GM21717 (cell line): ENCODE measurements around the gene JMJD6.
A peak's percentile ranks its signal among the peaks of the same experiment; 100 is the strongest.

ENCODE experiments used
- ATAC-seq: cut with Tn5 transposase; IDR thresholded peaks from one replicate; pipeline ENCODE4 v1.9.1; 2021; ENCODE audit warnings: mild to moderate bottlenecking, moderate library complexity; ENCODE audit not compliant: unreplicated experiment

JMJD6 gene

DNA sequence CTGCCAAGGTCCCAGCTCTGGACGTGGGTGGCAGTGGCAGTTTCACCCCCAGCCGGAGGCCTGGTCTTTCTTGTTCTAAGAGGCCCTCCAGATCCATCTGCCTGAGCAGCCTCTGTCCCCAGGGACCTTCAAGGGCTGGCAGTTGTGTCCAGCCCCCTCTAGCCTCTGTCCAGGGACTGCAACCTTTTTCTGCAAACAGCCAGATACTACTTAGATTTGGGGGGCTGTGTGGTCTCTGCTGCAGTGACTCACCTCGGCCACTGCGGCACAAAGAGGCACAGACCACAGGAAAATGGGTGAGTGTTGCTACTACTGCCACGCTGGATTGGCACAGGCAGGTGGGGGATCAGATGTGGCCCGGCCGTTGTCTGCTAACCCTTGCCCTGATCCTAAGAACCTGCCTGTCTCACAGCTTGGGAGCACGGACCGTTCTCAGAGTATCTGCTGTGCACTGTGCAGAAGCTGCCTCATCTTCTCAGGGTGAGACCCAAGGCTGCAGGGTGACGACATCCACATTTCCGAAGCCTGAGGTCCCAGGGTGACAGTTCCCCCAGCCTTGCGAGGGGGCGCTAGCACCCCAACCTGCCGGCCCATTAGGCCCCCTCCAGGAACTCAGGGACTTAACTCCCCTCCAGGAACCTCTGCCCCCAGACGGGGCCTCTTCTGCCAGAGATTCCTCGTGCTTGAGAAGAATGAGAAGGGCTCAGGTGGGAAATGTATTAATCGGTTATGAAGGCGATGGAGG, 43.2 kb downstream of the JMJD6 start:
- no peak for ATAC-seq

GRCh38 chr17:76682296-76682695, 44.1 kb downstream of the JMJD6 start:
- ATAC-seq, result no peak

DNA sequence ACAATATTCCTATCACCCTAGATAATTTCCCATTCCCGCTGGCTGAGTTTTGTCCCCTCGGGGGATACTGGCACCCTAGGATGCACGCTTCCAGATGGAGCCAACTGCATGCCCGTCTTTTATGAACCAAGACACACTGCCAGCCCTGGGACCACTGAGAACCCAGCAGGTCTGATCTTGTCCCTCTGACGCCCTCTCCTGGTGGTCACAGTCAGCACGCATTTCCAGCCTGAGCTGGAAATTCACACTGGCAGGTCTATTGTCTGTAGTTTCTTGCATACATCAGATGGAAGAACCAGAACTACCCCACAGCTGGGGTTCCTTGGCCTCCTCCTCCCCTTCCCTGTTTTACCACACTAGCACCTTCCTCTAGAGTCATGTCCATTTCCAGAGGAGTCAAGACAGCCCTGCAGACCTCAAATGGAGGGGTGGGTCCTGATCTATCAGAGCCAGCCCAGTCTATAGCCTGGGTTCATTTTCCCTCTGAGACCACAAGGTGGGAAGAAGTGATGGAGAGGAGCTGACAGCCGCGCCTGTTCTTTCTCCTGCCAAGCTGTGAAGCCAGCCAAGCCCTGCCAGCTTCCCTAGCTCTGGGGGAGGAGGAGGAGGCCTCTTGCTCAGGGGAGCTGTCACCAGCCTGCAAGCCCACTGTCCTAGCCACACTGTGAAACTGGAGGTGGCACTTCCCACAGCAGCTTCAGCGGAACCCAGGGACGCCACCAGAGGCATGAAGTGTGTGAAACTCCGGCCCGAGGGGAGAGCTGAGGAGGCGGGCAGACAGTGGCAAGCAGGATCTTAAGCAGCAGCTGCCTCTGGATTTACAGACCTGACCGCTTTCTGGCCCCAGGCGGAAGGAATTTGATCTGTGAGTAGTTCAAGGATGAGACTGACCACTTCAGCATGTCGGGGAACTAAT, 44.9 kb downstream of the JMJD6 start:
- ATAC-seq, result no peak

DNA sequence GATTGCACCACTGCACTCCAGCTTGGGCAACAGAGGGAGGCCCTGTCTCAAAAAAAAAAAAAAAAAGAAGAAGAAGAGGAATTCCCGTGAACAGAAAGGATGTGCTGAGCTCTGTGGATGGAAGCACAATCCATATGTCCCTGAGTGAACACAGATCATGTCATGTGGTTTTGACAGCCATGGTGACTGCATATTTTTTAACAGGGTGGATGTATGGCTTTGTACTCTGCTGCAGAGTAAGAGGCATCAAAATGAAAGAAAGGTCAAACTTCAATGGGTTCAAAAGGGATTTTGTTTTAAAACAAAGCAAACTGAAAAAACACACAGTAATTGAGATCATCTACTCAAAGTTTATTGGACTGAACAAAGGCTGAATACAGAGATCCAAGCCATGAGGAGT, 47.2 kb downstream of the JMJD6 start:
- ATAC-seq, result no peak

DNA sequence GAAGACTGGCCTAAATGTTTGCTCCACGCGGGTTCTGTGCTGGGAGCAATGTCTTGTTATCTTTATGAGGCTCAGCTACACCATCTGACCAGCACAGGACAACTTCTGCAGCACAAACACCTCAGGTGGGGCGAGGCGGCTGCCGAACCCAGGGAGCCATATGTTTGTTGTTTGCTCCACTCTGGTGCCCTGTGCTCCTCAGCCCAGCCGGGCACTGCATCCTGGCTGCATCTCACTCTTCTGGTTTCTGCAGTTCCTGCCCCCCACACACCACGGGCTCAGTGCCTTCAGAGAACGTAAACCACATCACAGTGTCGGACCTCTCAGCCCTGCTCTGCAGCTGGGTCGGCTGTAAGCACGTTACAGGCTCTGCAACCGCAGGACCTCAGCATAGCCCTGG, 48.1 kb downstream of the JMJD6 start:
- ATAC-seq, result no peak

GRCh38 chr17:76677406-76677805, 49.0 kb downstream of the JMJD6 start:
- ATAC-seq, result no peak

GRCh38 chr17:76676629-76677028, 49.8 kb downstream of the JMJD6 start:
- ATAC-seq, result no peak

DNA sequence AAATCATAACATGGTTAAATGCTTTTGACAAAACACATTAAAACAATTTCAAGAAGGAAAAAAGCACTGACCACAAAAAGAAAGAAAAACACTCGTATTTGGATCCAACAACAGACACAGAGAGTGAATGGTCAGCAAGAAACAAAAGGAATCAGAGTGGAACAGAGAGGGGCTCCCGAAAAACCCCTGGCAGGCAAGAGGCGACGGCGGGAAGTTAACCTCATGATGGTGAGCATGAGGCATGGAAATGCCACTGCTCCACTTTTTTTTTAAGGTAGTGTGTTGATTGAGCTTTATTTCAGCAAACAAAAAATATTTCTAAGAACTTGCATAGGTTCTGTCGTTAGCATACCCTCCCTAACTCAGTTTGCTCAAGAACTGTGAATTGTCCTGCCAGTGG, 50.8 kb downstream of the JMJD6 start:
- ATAC-seq, result no peak

- no peak for ATAC-seq
Measured at GRCh38 chr17:76674600-76674999, 51.8 kb downstream of the JMJD6 start.

DNA sequence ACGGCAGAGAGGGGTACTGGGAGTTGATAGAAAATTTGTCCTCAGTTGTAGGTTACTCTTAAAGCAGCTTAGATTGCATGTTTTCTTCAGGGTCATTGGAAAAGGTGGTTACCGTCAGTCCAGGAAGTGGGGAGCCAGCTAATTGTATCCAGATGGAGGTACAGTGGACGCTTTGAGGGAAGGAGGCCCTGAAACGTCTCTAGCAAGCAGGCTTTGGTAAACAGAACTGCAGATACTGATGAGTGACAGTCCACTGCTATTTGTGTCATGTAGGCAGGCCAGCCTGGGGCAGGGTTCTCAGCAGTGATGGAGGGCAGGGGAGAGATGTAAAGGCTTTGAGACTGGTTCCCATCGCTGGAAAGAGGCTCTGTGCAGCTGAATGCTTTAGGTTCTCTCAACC, 52.7 kb downstream of the JMJD6 start:
- no peak for ATAC-seq

DNA sequence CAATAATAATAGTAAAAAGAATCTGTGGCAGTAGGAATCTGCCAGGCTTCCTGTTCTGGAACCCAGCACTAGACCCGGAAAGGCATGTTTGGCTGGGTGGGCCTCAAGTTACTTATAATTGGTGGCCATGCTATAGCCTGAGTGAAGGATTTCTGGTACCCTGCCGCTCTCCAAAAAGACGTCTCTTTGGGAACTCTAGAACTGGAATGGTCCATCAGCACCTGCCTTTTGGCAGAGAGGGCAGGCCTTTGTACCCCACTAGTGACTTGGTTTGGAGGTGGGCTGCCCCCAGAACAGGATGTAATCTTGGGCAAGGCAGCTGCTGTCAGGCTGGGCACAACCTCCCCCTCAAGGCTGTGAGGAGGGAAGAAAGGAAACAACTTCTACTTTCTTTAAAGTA, 53.5 kb downstream of the JMJD6 start:
- ATAC-seq, result no peak

DNA sequence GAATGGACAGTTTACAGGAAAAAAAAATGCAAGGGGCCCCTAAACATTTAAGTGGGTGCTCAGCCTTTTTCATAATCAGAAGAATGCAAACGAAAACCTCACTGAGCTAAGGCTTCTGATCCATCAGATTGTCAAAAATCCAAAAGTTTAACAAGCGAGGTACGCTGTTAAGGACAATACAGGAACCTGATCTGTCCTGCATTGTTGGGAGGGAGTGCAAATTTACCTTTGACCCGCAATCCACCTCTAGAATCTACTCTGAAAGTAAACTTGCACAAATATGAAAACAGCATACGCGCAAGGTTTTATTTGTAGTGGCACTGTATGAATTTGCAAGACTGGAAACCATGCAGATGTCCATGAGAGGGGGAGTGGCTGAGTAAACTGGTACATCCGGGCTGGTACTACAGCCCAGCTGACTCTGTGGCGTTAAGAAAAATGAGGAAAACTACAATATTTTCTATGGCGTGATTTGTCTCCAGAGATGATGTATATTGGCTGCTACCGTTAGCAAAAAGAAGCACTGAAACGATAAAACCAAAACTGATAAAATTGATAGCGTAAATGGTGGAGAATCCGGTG, 54.0 kb downstream of the JMJD6 start:
- ATAC-seq, result no peak

DNA sequence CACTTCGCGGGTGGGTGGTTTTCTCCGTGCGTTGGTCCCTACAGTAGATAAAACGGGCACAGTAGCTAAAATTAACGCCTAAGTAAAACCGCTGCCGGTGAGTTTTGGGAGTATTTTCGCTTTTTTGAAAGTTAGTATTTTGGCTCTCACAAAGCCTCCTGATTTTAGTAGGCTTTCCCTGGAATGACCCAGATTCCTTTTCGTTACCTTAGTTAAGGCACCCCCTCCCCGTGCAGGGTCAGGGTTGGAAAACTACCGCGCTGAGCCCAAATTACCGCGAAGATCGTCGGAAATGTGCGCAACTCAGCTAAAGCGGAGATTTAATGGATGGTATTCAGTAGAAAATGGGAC, 54.5 kb downstream of the JMJD6 start:
- ATAC-seq, result peak; percentile 12

- peak; percentile 94 for ATAC-seq
Measured at GRCh38 chr17:76671123-76671911, 55.1 kb downstream of the JMJD6 start.

GRCh38 chr17:76670718-76671122, 55.7 kb downstream of the JMJD6 start:
- ATAC-seq, result no peak

- ATAC-seq, result no peak
Measured at GRCh38 chr17:76670020-76670717, 56.2 kb downstream of the JMJD6 start.
